ENCODE measurements around the gene CEBPB. TPM values are rescaled to one million over a fixed set of nuclear protein-coding genes. Genes with fewer than 3 reads are reported as not detected.

The CEBPB gene
- total RNA-seq, 1 experiment from 2014 or later, result 226 TPM

DNA sequence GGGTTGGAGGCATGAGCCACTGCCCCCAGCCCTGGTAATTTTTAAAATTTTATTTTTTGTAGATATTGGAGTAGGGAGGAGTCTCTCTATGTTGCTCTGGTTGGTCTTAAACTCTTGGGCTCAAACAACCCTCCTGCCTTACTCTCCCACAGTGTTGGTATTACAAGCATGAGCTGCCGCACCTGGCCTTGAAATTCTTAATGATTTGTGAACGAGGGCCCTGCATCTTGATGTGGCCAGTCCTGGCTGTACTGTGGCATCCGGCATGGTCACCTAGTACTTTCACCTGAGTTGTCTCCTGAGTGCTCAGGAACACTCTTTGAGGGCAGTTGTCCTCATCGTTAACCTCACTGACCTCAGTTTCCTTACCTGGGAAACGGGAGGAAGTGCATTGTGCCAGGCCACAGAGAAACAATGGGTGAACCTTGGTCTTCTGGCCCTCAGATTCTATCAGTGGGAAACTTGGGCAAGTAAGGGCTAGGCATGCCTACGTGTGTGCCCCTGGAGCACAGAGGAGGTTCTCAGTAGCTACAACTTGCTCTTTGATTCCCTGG is 19.5 kb downstream of the CEBPB start:
- no peaks in the 10 kb centered on the region for H3K4me1 Mint-ChIP-seq (ENCODE audit: insufficient read depth, unreplicated experiment)
- no peaks in the 10 kb centered on the region for H3K36me3 Mint-ChIP-seq (ENCODE audit: insufficient read depth, unreplicated experiment)
- DNase-seq (ENCODE audit: unreplicated experiment), result no peak
- TF ChIP-seq, protein P1, sequence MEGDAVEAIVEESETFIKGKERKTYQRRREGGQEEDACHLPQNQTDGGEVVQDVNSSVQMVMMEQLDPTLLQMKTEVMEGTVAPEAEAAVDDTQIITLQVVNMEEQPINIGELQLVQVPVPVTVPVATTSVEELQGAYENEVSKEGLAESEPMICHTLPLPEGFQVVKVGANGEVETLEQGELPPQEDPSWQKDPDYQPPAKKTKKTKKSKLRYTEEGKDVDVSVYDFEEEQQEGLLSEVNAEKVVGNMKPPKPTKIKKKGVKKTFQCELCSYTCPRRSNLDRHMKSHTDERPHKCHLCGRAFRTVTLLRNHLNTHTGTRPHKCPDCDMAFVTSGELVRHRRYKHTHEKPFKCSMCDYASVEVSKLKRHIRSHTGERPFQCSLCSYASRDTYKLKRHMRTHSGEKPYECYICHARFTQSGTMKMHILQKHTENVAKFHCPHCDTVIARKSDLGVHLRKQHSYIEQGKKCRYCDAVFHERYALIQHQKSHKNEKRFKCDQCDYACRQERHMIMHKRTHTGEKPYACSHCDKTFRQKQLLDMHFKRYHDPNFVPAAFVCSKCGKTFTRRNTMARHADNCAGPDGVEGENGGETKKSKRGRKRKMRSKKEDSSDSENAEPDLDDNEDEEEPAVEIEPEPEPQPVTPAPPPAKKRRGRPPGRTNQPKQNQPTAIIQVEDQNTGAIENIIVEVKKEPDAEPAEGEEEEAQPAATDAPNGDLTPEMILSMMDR (IDR thresholded peaks at IDR 0.05; ENCODE audit: unreplicated experiment), result no peak
- ChIA-PET POLR2A (no interaction called here), CTCF (interaction anchor here (0.5 to 0.9 kb wide), 4 partner anchors 12 to 354 kb away, joined by 3 to 5 read pairs (median 4); no protein-coding TSS in a partner anchor)
- BruUV-seq (replicated peaks), result no TSS peak
- H3K27ac Mint-ChIP-seq (ENCODE audit: low read depth, unreplicated experiment), result no peak overlapping the region
- H3K4me3 Mint-ChIP-seq (ENCODE audit: unreplicated experiment), result no peak overlapping the region
- intact Hi-C loops (cut with micrococcal nuclease), result no loop called here
- no peaks in the 10 kb centered on the region for H3K27me3 Mint-ChIP-seq (ENCODE audit: insufficient read depth, unreplicated experiment)
- no peaks in the 10 kb centered on the region for H3K9me3 Mint-ChIP-seq (ENCODE audit: unreplicated experiment)

DNA sequence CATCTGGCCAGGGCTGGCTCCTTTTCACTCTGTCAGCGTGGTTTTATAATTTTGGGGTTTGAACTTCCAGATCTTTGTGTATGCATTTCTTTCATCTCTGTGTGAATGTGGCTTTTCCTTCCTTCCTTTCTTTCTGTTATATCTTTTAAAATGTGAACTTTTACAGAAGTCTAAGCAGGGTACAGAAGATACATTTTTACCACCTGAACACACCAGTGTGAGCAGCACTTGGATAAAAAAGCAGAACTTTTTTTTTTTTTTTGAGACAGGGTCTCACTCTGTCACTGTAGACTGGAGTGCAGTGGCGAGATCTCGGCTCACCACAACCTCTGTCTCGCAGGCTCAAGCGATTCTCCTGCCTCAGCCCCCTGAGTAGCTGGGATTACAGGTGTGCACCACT is 20.5 kb downstream of the CEBPB start:
- intact Hi-C loops (cut with micrococcal nuclease), result no loop called here
- no peak overlapping the region for H3K4me3 Mint-ChIP-seq (ENCODE audit: unreplicated experiment)
- TF ChIP-seq, protein P1 (IDR thresholded peaks at IDR 0.05; ENCODE audit: unreplicated experiment), result no peak
- DNase-seq (ENCODE audit: unreplicated experiment), result no peak
- H3K9me3 Mint-ChIP-seq (ENCODE audit: unreplicated experiment), result no peaks in the 10 kb centered on the region
- H3K27me3 Mint-ChIP-seq (ENCODE audit: insufficient read depth, unreplicated experiment), result no peaks in the 10 kb centered on the region
- BruUV-seq (replicated peaks), result no TSS peak
- ChIA-PET POLR2A (no interaction called here), CTCF (interaction anchor here (0.5 to 0.9 kb wide), 3 partner anchors 11 to 1009 kb away, joined by 3 to 4 read pairs (median 3); no protein-coding TSS in a partner anchor)
- peaks cover 2% of the 10 kb centered on the region for H3K4me1 Mint-ChIP-seq (ENCODE audit: insufficient read depth, unreplicated experiment)
- H3K36me3 Mint-ChIP-seq (ENCODE audit: insufficient read depth, unreplicated experiment), result no peaks in the 10 kb centered on the region
- H3K27ac Mint-ChIP-seq (ENCODE audit: low read depth, unreplicated experiment), result no peak overlapping the region

DNA sequence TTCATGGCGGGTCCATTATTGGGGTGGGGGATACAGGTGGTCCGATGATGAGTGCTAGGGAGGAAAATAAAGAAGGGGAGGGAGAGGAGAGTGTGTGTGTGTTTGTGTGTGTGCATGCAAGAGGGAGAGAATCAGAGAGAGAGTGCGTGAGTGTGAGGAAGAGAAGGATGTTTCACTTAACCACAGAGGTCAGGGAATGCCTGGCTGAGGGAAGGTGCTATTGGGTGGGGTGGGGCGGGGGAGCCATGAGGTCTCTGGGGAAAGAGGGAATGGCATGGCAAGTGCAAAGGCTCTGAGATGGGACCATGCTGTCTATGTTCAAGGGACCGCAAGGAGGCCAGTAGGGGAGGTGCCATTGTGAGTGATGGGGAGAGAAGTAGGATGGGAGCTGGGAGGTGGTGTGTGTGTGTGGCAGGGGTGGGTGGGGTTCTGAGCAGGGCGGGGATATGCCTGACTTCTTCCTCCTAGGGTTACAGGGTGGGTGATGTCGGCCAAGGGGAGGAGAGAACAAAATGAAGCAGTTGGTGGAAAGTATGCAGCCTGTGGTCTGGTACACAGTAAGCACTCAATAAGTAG is 23.0 kb downstream of the CEBPB start:
- DNase-seq (ENCODE audit: unreplicated experiment), result no peak
- Mint-ChIP-seq H3K4me1 (ENCODE audit: insufficient read depth, unreplicated experiment) (peaks cover 5% of the 10 kb centered on the region), H3K9me3 (ENCODE audit: unreplicated experiment) (no peaks in the 10 kb centered on the region), H3K27me3 (ENCODE audit: insufficient read depth, unreplicated experiment) (no peaks in the 10 kb centered on the region), H3K27ac (ENCODE audit: low read depth, unreplicated experiment) (no peak overlapping the region), H3K36me3 (ENCODE audit: insufficient read depth, unreplicated experiment) (no peaks in the 10 kb centered on the region), H3K4me3 (ENCODE audit: unreplicated experiment) (no peak overlapping the region)
- CTCF ChIA-PET, result interaction anchor here (0.6 to 1.4 kb wide), 2 partner anchors 17 to 23 kb away, joined by 3 to 4 read pairs; partner anchors contain the start of gene CEBPB
- intact Hi-C loops (cut with micrococcal nuclease), result no loop called here
- TF ChIP-seq, protein P1 (IDR thresholded peaks at IDR 0.05; ENCODE audit: unreplicated experiment), result no peak
- no TSS peak for BruUV-seq (replicated peaks)
- POLR2A ChIA-PET, result no interaction called here

DNA sequence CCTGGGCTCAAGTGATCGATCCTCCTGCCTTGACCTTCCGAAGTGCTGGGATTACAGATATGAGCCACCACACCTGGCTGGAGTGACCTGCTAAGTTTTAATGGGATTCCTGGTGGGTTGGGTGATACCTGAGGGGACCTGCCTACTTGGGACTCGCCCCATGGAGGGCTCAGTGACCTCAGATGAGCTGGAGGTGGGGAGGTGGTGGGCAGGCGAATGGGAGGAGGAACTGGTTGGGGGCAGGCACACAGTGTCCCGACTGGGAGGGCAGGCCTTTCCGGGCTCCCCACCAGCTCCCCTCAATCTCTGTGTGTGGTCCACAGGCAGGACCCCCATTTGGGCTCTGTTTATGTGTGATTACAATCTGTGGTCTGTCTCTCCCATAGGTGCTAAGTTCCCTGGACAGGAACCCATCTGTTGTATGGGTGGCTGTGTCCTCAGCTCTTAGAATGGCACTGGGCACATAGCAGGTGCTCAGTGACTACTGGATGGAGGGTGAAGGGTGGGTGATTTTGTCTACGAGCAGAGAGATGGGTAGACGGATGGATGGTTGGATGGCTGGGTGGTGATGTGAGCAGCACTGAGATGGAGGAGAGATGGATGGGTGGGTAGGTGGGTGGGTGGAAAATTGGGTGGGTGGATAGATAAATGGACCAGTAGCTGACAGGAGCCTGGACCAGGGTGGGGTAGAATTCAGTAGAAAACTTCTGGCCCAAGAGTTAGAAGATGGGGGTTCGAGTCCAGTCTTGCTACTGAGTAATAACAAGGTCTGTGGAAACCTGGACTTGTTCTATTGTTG is 23.8 kb downstream of the CEBPB start:
- no peaks in the 10 kb centered on the region for H3K9me3 Mint-ChIP-seq (ENCODE audit: unreplicated experiment)
- TF ChIP-seq, protein P1 (IDR thresholded peaks at IDR 0.05; ENCODE audit: unreplicated experiment), result no peak
- DNase-seq (ENCODE audit: unreplicated experiment), result no peak
- H3K36me3 Mint-ChIP-seq (ENCODE audit: insufficient read depth, unreplicated experiment), result no peaks in the 10 kb centered on the region
- peaks cover 5% of the 10 kb centered on the region for H3K4me1 Mint-ChIP-seq (ENCODE audit: insufficient read depth, unreplicated experiment)
- CTCF ChIA-PET, result interaction anchor here (0.6 to 1.4 kb wide), 3 partner anchors 16 to 210 kb away, joined by 3 to 4 read pairs (median 4); partner anchors contain the start of gene CEBPB
- H3K27me3 Mint-ChIP-seq (ENCODE audit: insufficient read depth, unreplicated experiment), result no peaks in the 10 kb centered on the region
- H3K27ac Mint-ChIP-seq (ENCODE audit: low read depth, unreplicated experiment), result no peak overlapping the region
- H3K4me3 Mint-ChIP-seq (ENCODE audit: unreplicated experiment), result no peak overlapping the region
- BruUV-seq (replicated peaks), result no TSS peak
- POLR2A ChIA-PET, result interaction anchor here (0.6 kb wide), 1 partner anchor 201 kb away, joined by 3 read pairs; no protein-coding TSS in a partner anchor
- intact Hi-C loops (cut with micrococcal nuclease), result no loop called here
